NCI-H82 (cell line): ENCODE results near the gene MSMP.
A peak's percentile ranks its signal among the peaks of the same experiment; 100 is the strongest.

Source experiments
- DNase-seq: peaks from one replicate; lab custom pipeline; 2025; lab: John Stamatoyannopoulos, UW

Gene MSMP

GRCh38 chr9:35743452-35743851, 10.6 kb downstream of the MSMP start:
- no peak for DNase-seq

GRCh38 chr9:35741740-35742139, 12.3 kb downstream of the MSMP start:
- DNase-seq = no peak

- DNase-seq = no peak
Observed at GRCh38 chr9:35740243-35740642, 13.8 kb downstream of the MSMP start.

GRCh38 chr9:35738924-35739323, 15.2 kb downstream of the MSMP start:
- no peak for DNase-seq

GRCh38 chr9:35738186-35738585, 15.9 kb downstream of the MSMP start:
- no peak for DNase-seq

- DNase-seq = no peak
Observed at GRCh38 chr9:35737143-35737542, 16.9 kb downstream of the MSMP start.

- DNase-seq = peak; percentile 89
Observed at GRCh38 chr9:35736201-35736633, 17.9 kb downstream of the MSMP start.

GRCh38 chr9:35734096-35734495, 20.0 kb downstream of the MSMP start:
- no peak for DNase-seq

- DNase-seq = peak; percentile 77
Observed at GRCh38 chr9:35732800-35733541, 21.1 kb downstream of the MSMP start.

- DNase-seq = peak; percentile 97
Observed at GRCh38 chr9:35732185-35732799, 21.8 kb downstream of the MSMP start, which contains the start of the genes CREB3 and TLN1. Gene CREB3 (plus strand): TSS chr9:35732666. CDS start chr9:35732773, 107 bp downstream. Gene TLN1 (minus strand): TSS chr9:35732195. CDS start chr9:35725694, 6,501 bp downstream.

GRCh38 chr9:35731415-35732184, 22.5 kb downstream of the MSMP start:
- peak; percentile 47 for DNase-seq

- no peak for DNase-seq
Observed at GRCh38 chr9:35730486-35730854, 23.6 kb downstream of the MSMP start.

GRCh38 chr9:35729700-35730485, 24.2 kb downstream of the MSMP start:
- peak; percentile 62 for DNase-seq

- no peak for DNase-seq
Observed at GRCh38 chr9:35729101-35729500, 25.0 kb downstream of the MSMP start.

GRCh38 chr9:35728041-35728971, 25.8 kb downstream of the MSMP start:
- no peak for DNase-seq

- DNase-seq = no peak
Observed at GRCh38 chr9:35727676-35728040, 26.4 kb downstream of the MSMP start.

- no peak for DNase-seq
Observed at GRCh38 chr9:35726931-35727330, 27.1 kb downstream of the MSMP start.

- DNase-seq = no peak
Observed at GRCh38 chr9:35725362-35725761, 28.7 kb downstream of the MSMP start.

- no peak for DNase-seq
Observed at GRCh38 chr9:35723908-35724307, 30.2 kb downstream of the MSMP start.

GRCh38 chr9:35723426-35723825, 30.6 kb downstream of the MSMP start:
- no peak for DNase-seq

- DNase-seq = no peak
Observed at GRCh38 chr9:35719546-35719945, 34.5 kb downstream of the MSMP start.
